Stimulated activated CD8-positive, alpha-beta memory T cell treated with anti-CD3 and anti-CD28 coated beads, Interleukin-15, amount 100 ng/mL, for 4 hours (primary cell): ENCODE data around the gene ADAMTS2.
"Not testable (repeated sequence)": the region's sequence is repeated elsewhere in the genome, so short reads cannot be mapped to it uniquely, and the experiment has no call there.

Source experiments
- DNase-seq, 2 donors: peaks; one replicate each; pipeline ENCODE4 v3.0.0-alpha.2; 2020; ENCODE audit warnings: low read depth in 2 of 2

The ADAMTS2 gene

DNA sequence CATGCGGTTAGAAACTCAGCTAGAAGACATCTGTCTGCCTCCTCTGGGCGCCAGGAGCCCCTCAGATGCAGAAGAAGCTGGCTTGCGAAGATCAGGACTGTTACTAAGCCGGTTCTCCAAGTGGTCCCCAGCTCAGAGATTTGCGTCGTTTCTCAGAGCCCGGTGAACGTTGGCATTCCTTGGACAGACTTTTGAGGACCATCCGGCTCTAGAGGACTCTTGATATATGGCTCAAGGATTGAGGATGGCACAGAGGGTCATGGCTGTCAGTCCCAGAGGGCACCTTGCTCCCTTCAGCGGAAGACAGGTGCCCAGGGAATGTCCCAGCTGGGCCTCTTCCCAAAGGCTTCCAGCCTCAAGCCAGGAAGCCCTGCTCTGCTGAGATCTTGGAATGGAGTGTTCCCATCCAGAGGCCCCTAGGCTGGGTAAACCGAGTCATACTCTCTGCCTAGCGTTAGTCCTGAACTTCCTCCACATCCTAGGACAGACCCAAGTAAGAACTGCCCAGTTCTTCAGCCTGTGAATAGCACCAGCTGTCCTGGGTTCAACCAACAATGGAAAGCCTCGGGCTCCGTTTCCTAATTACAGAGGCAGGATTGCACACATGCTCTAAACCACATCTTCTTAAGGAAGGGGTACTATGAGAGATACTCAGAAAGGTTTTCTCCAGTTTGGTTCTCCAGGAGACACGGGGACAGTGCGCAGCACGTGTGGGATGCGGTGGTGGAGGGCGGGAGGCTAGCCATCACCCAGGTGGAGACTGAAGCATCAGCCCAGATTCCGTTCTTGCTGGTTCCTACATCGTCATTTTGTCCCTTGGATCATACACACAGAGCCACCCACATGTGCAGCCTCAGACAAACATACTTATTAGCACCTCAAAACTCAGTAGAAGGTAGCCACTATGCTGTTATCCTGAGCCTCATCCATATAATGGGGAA, 233.7 kb downstream of the ADAMTS2 start:
- DNase-seq = no peak

DNA sequence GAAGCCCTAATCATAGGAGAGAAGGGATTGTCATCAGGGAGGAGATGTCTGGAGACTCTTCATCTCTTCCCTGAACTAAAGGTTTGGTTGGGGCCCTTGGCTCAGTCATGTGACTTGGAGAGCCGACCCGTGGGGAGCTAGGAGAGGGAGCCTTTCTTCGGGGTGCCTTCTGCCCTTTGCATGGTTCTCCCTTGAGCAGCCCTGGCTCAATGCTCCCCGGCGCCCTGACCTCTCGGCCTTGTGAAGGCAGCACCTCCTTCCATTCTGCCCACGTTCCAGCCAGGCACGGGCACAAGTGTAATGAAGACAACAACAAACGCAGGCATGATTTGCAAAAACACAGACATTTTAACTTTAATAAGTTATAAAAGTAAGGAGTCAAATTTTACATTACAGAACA, 234.7 kb downstream of the ADAMTS2 start:
- no peak for DNase-seq

DNA sequence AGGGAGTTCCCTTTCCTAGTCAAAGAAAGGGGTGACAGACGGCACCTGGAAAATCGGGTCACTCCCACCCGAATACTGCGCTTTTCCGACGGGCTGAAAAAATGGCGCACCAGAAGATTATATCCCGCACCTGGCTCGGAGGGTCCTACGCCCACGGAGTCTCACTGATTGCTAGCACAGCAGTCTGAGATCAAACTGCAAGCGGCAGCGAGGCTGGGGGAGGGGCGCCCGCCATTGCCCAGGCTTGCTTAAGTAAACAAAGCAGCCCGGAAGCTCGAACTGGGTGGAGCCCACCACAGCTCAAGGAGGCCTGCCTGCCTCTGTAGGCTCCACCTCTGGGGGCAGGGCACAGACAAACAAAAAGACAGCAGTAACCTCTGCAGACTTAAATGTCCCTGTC, 244.0 kb downstream of the ADAMTS2 start:
- DNase-seq = not testable (repeated sequence)

DNA sequence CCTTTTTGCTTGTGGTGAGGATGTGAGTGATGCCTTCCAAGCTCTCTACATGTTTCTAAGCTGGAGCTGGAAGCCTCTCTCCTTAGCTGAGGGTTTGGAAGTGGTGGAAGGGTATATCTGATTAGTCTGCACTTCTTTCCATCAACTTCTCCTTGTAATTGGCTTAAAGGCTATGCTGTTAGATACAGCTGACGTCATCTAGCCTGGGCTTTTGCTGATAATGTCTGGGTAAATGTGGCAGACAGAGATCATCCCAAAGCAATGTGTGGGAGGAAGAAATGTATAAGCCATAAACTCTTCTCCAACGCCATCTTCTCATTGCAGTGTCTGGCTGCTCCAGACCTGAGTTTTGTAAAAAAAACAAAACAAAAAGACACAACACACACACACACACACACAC, 255.8 kb downstream of the ADAMTS2 start:
- no peak for DNase-seq

DNA sequence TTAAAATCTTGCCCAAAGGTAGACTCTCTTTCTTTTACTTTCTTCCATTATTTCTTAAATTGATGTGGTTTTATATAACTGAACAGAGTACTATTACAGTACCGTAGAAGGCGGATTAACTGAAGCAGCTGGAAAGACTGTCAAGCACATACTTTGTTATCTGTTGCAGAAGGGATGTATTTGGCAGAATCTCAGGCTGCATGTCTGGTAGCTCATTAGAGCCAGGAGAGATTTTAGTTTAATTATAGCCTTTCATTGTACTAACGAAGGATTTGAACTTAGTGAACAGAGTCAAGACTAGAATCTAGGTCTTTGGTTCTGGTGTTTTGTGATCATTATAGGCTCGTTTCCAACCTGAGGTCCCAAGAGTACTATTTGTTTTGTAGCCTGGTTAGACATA, 264.5 kb downstream of the ADAMTS2 start:
- DNase-seq = no peak

DNA sequence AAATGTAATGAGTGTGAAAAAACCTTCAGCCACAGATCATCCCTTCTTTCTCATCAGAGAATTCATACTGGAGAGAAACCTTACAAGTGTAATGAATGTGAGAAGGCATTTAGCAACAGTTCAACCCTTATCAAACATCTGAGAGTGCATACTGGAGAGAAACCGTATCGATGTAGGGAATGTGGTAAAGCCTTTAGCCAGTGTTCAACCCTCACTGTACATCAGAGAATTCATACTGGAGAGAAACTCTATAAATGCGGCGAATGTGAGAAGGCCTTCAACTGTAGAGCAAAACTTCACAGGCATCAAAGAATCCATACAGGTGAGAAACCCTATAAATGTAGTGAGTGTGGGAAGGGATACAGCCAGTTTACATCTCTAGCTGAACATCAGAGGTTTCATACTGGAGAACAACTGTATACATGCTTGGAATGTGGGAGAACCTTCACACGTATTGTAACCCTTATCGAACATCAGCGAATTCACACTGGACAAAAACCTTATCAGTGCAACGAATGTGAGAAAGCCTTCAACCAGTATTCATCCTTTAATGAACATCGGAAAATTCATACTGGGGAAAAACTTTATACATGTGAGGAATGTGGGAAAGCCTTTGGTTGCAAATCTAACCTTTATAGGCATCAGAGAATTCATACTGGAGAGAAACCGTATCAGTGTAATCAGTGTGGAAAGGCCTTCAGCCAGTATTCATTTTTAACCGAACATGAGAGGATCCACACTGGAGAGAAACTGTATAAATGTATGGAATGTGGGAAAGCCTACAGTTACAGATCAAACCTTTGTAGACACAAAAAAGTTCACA, 265.9 kb downstream of the ADAMTS2 start:
- DNase-seq = no peak

DNA sequence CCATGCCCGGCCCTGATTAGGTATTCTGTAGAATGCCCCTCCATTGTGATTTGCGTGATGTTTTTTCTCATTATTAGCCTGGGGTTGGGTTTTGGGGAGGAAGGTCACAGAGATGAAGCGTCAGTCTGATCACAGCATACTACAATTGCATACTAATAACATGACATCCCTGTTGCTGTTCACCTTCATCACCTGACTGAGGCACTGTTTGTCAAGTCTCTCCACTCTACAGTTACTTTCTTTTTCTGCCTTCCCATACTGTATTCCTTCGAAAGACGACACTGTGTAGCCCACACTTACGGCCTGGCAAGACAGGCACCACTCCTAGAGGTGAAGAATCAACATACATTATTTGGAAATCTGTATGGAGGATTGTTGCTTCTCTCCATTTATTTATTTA, 279.6 kb downstream of the ADAMTS2 start:
- DNase-seq = no peak

DNA sequence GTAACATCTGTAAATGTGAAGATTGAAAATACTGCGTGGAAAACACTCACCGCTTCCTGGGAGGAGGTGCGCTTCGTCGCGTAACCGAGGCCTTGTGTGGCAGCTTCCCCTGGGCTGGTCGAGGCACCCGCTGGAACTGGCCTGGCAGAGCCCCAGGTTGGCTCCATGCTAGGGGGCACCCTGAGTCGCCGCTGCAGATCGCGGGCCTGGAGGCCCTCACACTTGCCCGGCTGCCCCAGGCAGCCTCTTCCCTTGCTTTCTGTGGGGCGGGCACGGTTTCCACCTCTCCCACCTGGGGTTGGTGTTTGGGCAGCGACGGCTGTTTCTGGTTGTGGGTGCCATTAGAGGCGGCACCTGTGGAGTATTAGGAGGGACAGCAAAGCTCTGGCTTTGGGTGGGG, 284.2 kb downstream of the ADAMTS2 start:
- DNase-seq = no peak
